IMR-90 (cell line): ENCODE results near the gene CFAP299. TPM values are rescaled to one million over a fixed set of nuclear protein-coding genes. Genes with fewer than 3 reads are reported as not detected.

ENCODE experiments used
- ATAC-seq: fragments of 200-7000 bp; cut with Tn5 transposase; 2 replicates; pipeline ENCODE4 v1.9.1; 2020; ENCODE audit warnings: low read depth, mild to moderate bottlenecking, moderate library complexity
- BruUV-seq: library from RNA; stranded (reverse); fragments of 400-500 nt; replicated peaks from 2 replicates; lab custom pipeline; 2021; lab: Mats Ljungman, UMichigan
- CTCF ChIA-PET: fragments of 300-600 bp; formaldehyde crosslinking; extraction: SDS; loops from one replicate; lab custom pipeline; 2021; ENCODE audit warnings: antibody characterized with exemption; lab: Yijun Ruan, JAX
- POLR2A ChIA-PET: fragments of 300-600 bp; sonication (Branson Sonifier 250); formaldehyde crosslinking; loops from one replicate; lab custom pipeline; 2022; ENCODE audit warnings: antibody characterized with exemption; ENCODE audit not compliant: unreplicated experiment; lab: Charles Lee
- DNase-seq: peaks from one replicate; pipeline ENCODE4 v3.0.0; 2013
- H2AFZ ChIP-seq: replicated peaks from 2 replicates; pipeline ENCODE3; 2013; ENCODE audit warnings: low read length, mild to moderate bottlenecking; ENCODE audit not compliant: poor library complexity
- H2AK5ac ChIP-seq: 2 replicates; pipeline ENCODE4 v1.6.1; 2013; ENCODE audit warnings: low read depth, low read length, inconsistent platforms
- H2AK9ac ChIP-seq: replicated peaks from 2 replicates; pipeline ENCODE3; 2013; ENCODE audit warnings: mild to moderate bottlenecking, low read depth, low read length, moderate library complexity; ENCODE audit not compliant: poor library complexity
- H2BK120ac ChIP-seq: 2 replicates; pipeline ENCODE4 v1.6.1; 2013; ENCODE audit warnings: low read depth, low read length, inconsistent platforms
- H2BK15ac ChIP-seq: 3 replicates; pipeline ENCODE4 v1.6.1; 2013; ENCODE audit warnings: low read depth, low read length, inconsistent platforms
- H2BK20ac ChIP-seq: 2 replicates; pipeline ENCODE4 v1.6.1; 2013; ENCODE audit warnings: low read depth, mild to moderate bottlenecking, inconsistent platforms, low read length, moderate library complexity
- H2BK5ac ChIP-seq: 2 replicates; pipeline ENCODE4 v1.6.1; 2013; ENCODE audit warnings: mild to moderate bottlenecking, low read depth, low read length, inconsistent platforms; ENCODE audit not compliant: poor library complexity, severe bottlenecking
- H3K14ac ChIP-seq: replicated peaks from 2 replicates; pipeline ENCODE4 v1.6.1; 2013; ENCODE audit warnings: low read depth, low read length, inconsistent platforms
- H3K18ac ChIP-seq: 2 replicates; pipeline ENCODE4 v1.6.1; 2013; ENCODE audit warnings: low read depth, low read length, control low read depth
- H3K23ac ChIP-seq: 2 replicates; pipeline ENCODE4 v1.6.1; 2013; ENCODE audit warnings: low read depth, low read length, inconsistent platforms
- H3K27ac ChIP-seq: 2 replicates; pipeline ENCODE4 v1.5.1; 2013; ENCODE audit warnings: mild to moderate bottlenecking, control low read depth, low read length; ENCODE audit not compliant: insufficient read depth
- H3K27me3 ChIP-seq: 2 replicates; pipeline ENCODE4 v1.6.1; 2013; ENCODE audit warnings: low read length; ENCODE audit not compliant: control insufficient read depth, insufficient read depth
- H3K36me3 ChIP-seq: 2 replicates; pipeline ENCODE4 v1.6.1; 2013; ENCODE audit warnings: low read length, mixed read lengths; ENCODE audit not compliant: control insufficient read depth, insufficient read depth
- H3K4ac ChIP-seq: 2 replicates; pipeline ENCODE4 v1.6.1; 2013; ENCODE audit warnings: low read depth, low read length, inconsistent platforms
- H3K4me1 ChIP-seq: 2 replicates; pipeline ENCODE4 v1.6.1; 2013; ENCODE audit warnings: low read length, mixed read lengths; ENCODE audit not compliant: control insufficient read depth, insufficient read depth
- H3K4me2 ChIP-seq: 2 replicates; pipeline ENCODE4 v1.6.1; 2013; ENCODE audit warnings: low read depth, mild to moderate bottlenecking, control low read depth, low read length, moderate library complexity
- H3K4me3 ChIP-seq: 2 replicates; pipeline ENCODE4 v1.5.1; 2013; ENCODE audit warnings: low read depth, mild to moderate bottlenecking, control low read depth, low read length, moderate library complexity; ENCODE audit not compliant: insufficient read depth
- H3K56ac ChIP-seq: 2 replicates; pipeline ENCODE4 v1.6.1; 2013; ENCODE audit warnings: low read length, inconsistent platforms; ENCODE audit not compliant: insufficient read depth; ENCODE audit errors: extremely low read depth
- H3K79me1 ChIP-seq, 2 experiments: 2 replicates each; pipeline ENCODE4 v1.6.1; 2013; ENCODE audit warnings: low read length in 2 of 2, inconsistent platforms in 1 of 2, low read depth in 1 of 2
- H3K9ac ChIP-seq: 2 replicates; pipeline ENCODE4 v1.6.1; 2013; ENCODE audit warnings: low read depth, low read length, control low read depth
- H3K9me1 ChIP-seq: 2 replicates; pipeline ENCODE4 v1.6.1; 2013; ENCODE audit warnings: low read length, inconsistent platforms; ENCODE audit not compliant: insufficient read depth
- H3K9me3 ChIP-seq: 2 replicates; pipeline ENCODE4 v1.6.1; 2013; ENCODE audit warnings: low read length; ENCODE audit not compliant: control insufficient read depth, insufficient read depth
- H4K20me1 ChIP-seq: 2 replicates; pipeline ENCODE4 v1.6.1; 2013; ENCODE audit warnings: low read length, inconsistent platforms; ENCODE audit not compliant: insufficient read depth
- H4K5ac ChIP-seq: 2 replicates; pipeline ENCODE4 v1.6.1; 2013; ENCODE audit warnings: mild to moderate bottlenecking, low read depth, low read length, control low read depth
- H4K8ac ChIP-seq, 2 experiments: 2 replicates each; pipeline ENCODE4 v1.6.1; 2013; ENCODE audit warnings: low read depth in 2 of 2, low read length in 2 of 2, control low read depth in 1 of 2, inconsistent platforms in 1 of 2
- H4K91ac ChIP-seq: 2 replicates; pipeline ENCODE4 v1.6.1; 2013; ENCODE audit warnings: low read depth, low read length, inconsistent platforms; ENCODE audit not compliant: insufficient read depth
- BHLHE40 ChIP-seq: fragments of 150-350 bp; IDR thresholded peaks from 2 replicates; pipeline ENCODE4 v1.6.1; 2016; ENCODE audit warnings: mild to moderate bottlenecking, low read depth, low read length
- CEBPB ChIP-seq: IDR thresholded peaks from 2 replicates; pipeline ENCODE4 v1.6.1; 2012; ENCODE audit warnings: low read depth, low read length, improper control_type of control experiment
- CHD1 ChIP-seq: IDR thresholded peaks from 2 replicates; pipeline ENCODE4 v1.6.1; 2012; ENCODE audit warnings: low read depth, low read length, improper control_type of control experiment
- FOS ChIP-seq: fragments of 150-350 bp; IDR thresholded peaks from 2 replicates; pipeline ENCODE4 v1.6.1; 2016; ENCODE audit warnings: low read depth, low read length
- MAFK ChIP-seq: IDR thresholded peaks from 2 replicates; pipeline ENCODE4 v1.6.1; 2012; ENCODE audit warnings: low read depth, low read length, improper control_type of control experiment
- MAZ ChIP-seq: IDR thresholded peaks from 2 replicates; pipeline ENCODE4 v1.6.1; 2012; ENCODE audit warnings: low read depth, mild to moderate bottlenecking, low read length, improper control_type of control experiment, moderate library complexity, borderline replicate concordance
- MXI1 ChIP-seq: IDR thresholded peaks from 2 replicates; pipeline ENCODE4 v1.6.1; 2012; ENCODE audit warnings: low read depth, mild to moderate bottlenecking, low read length, moderate library complexity, borderline replicate concordance
- NFE2L2 ChIP-seq: fragments of 150-350 bp; IDR thresholded peaks from 2 replicates; pipeline ENCODE4 v1.6.1; 2016; ENCODE audit warnings: low read depth, mild to moderate bottlenecking, low read length
- POLR2A ChIP-seq: IDR thresholded peaks from 2 replicates; pipeline ENCODE4 v1.6.1; 2012; ENCODE audit warnings: mild to moderate bottlenecking, low read depth, low read length
- RAD21 ChIP-seq: IDR thresholded peaks from 2 replicates; pipeline ENCODE4 v1.6.1; 2012; ENCODE audit warnings: low read length, improper control_type of control experiment
- RCOR1 ChIP-seq: IDR thresholded peaks from 2 replicates; pipeline ENCODE4 v1.6.1; 2012; ENCODE audit warnings: mild to moderate bottlenecking, low read length, improper control_type of control experiment; ENCODE audit not compliant: insufficient replicate concordance
- RFX5 ChIP-seq: IDR thresholded peaks from 2 replicates; pipeline ENCODE4 v1.8.0; 2012; ENCODE audit warnings: low read depth, mild to moderate bottlenecking, low read length, moderate library complexity
- SMC3 ChIP-seq: fragments of 150-350 bp; IDR thresholded peaks from 2 replicates; pipeline ENCODE4 v1.6.1; 2016; ENCODE audit warnings: low read depth, mild to moderate bottlenecking, antibody characterized with exemption, low read length, moderate library complexity
- WGBS, 2 experiments: methylation state at CpG; one replicate each; pipeline versions ENCODE4 v1.1.5 to v1.1.7; 2013; ENCODE audit warnings: missing lambda C conversion rate in 2 of 2; ENCODE audit not compliant: insufficient read length in 1 of 2; ENCODE audit errors: extremely low coverage in 2 of 2; 5-methylcytosine and 5-hydroxymethylcytosine counted together
- dilution Hi-C: fragments of 300-500 bp; cut with HindIII; formaldehyde crosslinking; loops from one replicate; pipeline ENCODE4 v1.14.3; 2018; ENCODE audit warnings: low sequenced_read_pairs; ENCODE audit not compliant: unreplicated experiment
- in situ Hi-C: fragments of 300-500 bp; cut with MboI; formaldehyde crosslinking; loops from 3 replicates; pipeline ENCODE4 v1.14.3; 2019; ENCODE audit warnings: low sequenced_read_pairs, inconsistent platforms, mixed read lengths
- intact Hi-C: fragments of 100-400 bp; cut with micrococcal nuclease; formaldehyde crosslinking; loops from 2 replicates; pipeline ENCODE4 v1.10.0; 2022
- polyA plus RNA-seq, 3 experiments: library from polyadenylated mRNA; depleted of rRNA; stranded (reverse); fragments of >200 nt; gene quantifications; 2 replicates each; pipeline ENCODE4 v1.2.3, GENCODE V29; 2012; ENCODE audit warnings: low replicate concordance in 1 of 3
- total RNA-seq: library from RNA; depleted of rRNA; stranded (reverse); fragments of >200 nt; gene quantifications from 2 replicates; pipeline ENCODE4 v1.2.3, GENCODE V29; 2012
- TF ChIP-seq, protein P1 (sequence below): fragments of 150-350 bp; IDR thresholded peaks from 2 replicates; pipeline ENCODE4 v1.6.1; 2017; ENCODE audit warnings: mild to moderate bottlenecking, antibody characterized with exemption, low read length, low read depth
- TF ChIP-seq, protein P2 (sequence below): fragments of 150-350 bp; IDR thresholded peaks from 2 replicates; pipeline ENCODE4 v1.6.1; 2016; ENCODE audit warnings: low read depth, mild to moderate bottlenecking, low read length, moderate library complexity, borderline replicate concordance
- TF ChIP-seq, protein P3 (sequence below): conservative IDR thresholded peaks from 2 replicates; pipeline ENCODE4 v1.5.1; 2012; ENCODE audit warnings: mild to moderate bottlenecking, low read depth, low read length, improper control_type of control experiment

Gene CFAP299
- total and polyA plus RNA-seq, 2 of the 4 experiments (the other 2 are of a cell fraction), result 1.0 to 1.1 TPM

DNA sequence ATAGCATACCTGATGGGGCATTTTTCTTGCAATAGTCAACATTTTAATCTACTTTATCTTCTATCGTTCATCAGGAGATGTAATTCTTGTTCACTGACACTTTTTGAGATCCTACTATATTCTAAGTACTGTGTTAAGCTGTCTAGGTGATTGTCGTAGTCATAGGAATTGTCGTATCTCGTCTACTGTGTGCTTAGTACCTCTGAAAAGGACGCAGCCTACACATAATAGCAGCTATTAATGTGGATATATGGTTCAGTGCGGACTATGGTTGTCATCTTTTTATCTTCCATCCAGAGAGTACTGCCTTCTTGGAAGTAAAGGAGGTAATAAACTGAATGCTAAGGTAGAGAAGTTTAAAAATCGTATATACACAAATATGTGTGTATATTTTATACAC is 21.9 kb upstream of the CFAP299 start:
- Histone ChIP-seq H3K9me1 (peaks cover under 1% of the 10 kb centered on the region; the same call in 1 of the 2 replicates), H2BK120ac (no peak overlapping the region), H3K4ac (no peak overlapping the region), H3K4me1 (peaks cover 8% of the 10 kb centered on the region), H3K79me1 (peaks cover 3 to 16% of the 10 kb centered on the region in 2 experiments; a peak in 3 of 4 replicates), H3K18ac (no peak overlapping the region), H3K14ac (no peak overlapping the region), H3K9me3 (no peaks in the 10 kb centered on the region), H4K20me1 (no peaks in the 10 kb centered on the region), H2BK5ac (no peak overlapping the region), H2BK20ac (no peak overlapping the region), H3K4me2 (no peak overlapping the region), H3K27ac (no peak overlapping the region), H3K27me3 (no peaks in the 10 kb centered on the region), H2AK5ac (no peak overlapping the region), H2AFZ (no peak overlapping the region), H2BK15ac (no peak overlapping the region; the same call in 2 of the 3 replicates), H4K5ac (no peak overlapping the region), H3K4me3 (no peak overlapping the region), H3K9ac (no peak overlapping the region), H2AK9ac (no peak overlapping the region), H4K8ac (no peak overlapping the region; a peak in 1 of 4 replicates), H3K23ac (no peak overlapping the region), H4K91ac (no peak overlapping the region), H3K36me3 (no peaks in the 10 kb centered on the region), H3K56ac (no peak overlapping the region)
- no peak for ATAC-seq
- intact Hi-C loops (no loop called here), in situ Hi-C loops (no loop called here), dilution Hi-C loops (no loop called here)
- TF ChIP-seq MAFK (no peak), FOS (no peak), RCOR1 (no peak), RAD21 (no peak), NFE2L2 (no peak), RFX5 (no peak), MAZ (no peak), SMC3 (no peak), CHD1 (no peak), CEBPB (no peak), POLR2A (no peak), BHLHE40 (no peak), MXI1 (no peak)
- TF ChIP-seq, protein P1, sequence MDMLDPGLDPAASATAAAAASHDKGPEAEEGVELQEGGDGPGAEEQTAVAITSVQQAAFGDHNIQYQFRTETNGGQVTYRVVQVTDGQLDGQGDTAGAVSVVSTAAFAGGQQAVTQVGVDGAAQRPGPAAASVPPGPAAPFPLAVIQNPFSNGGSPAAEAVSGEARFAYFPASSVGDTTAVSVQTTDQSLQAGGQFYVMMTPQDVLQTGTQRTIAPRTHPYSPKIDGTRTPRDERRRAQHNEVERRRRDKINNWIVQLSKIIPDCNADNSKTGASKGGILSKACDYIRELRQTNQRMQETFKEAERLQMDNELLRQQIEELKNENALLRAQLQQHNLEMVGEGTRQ, result no peak
- TF ChIP-seq, protein P2, sequence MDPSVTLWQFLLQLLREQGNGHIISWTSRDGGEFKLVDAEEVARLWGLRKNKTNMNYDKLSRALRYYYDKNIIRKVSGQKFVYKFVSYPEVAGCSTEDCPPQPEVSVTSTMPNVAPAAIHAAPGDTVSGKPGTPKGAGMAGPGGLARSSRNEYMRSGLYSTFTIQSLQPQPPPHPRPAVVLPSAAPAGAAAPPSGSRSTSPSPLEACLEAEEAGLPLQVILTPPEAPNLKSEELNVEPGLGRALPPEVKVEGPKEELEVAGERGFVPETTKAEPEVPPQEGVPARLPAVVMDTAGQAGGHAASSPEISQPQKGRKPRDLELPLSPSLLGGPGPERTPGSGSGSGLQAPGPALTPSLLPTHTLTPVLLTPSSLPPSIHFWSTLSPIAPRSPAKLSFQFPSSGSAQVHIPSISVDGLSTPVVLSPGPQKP, result no peak
- TF ChIP-seq, protein P3, sequence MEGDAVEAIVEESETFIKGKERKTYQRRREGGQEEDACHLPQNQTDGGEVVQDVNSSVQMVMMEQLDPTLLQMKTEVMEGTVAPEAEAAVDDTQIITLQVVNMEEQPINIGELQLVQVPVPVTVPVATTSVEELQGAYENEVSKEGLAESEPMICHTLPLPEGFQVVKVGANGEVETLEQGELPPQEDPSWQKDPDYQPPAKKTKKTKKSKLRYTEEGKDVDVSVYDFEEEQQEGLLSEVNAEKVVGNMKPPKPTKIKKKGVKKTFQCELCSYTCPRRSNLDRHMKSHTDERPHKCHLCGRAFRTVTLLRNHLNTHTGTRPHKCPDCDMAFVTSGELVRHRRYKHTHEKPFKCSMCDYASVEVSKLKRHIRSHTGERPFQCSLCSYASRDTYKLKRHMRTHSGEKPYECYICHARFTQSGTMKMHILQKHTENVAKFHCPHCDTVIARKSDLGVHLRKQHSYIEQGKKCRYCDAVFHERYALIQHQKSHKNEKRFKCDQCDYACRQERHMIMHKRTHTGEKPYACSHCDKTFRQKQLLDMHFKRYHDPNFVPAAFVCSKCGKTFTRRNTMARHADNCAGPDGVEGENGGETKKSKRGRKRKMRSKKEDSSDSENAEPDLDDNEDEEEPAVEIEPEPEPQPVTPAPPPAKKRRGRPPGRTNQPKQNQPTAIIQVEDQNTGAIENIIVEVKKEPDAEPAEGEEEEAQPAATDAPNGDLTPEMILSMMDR, result no peak
- ChIA-PET POLR2A (no interaction called here), CTCF (interaction anchor here (1.8 kb wide), 1 partner anchor 9 kb away, joined by 6 read pairs; no protein-coding TSS in a partner anchor)
- no CpG with 5 or more reads among the region's 7 CpGs for WGBS, 2 experiments
- BruUV-seq, result no TSS peak
- DNase-seq, result no peak
